A549 treated with ZK216348 at 1 μM for 4 hours (cell line): ENCODE measurements around the gene MN1. TPM values are rescaled to one million over a fixed set of nuclear protein-coding genes. Genes with fewer than 3 reads are reported as not detected.

ENCODE experiments used
- total RNA-seq: library from RNA; stranded (reverse); fragments of 200-300 nt; extraction: Qiagen RNA extraction; gene quantifications from 5 replicates; pipeline ENCODE4 v1.2.3, GENCODE V29; 2022; ENCODE audit warnings: low read depth

MN1 gene
- 2.0 to 4.1 TPM (median 3.0 TPM) in 5 replicates for total RNA-seq

GRCh38 chr22:27801616-27802345 lies at the start of gene MN1:
Gene MN1, minus strand, starts transcription at chr22:27801756. Its CDS starts 1,213 bp downstream, at chr22:27800543.

Other genes with a start within 250 kb of the MN1 start
- 38.1 to 60.3 TPM (median 45.4 TPM) in 5 replicates for gene PITPNB, start 117.5 kb upstream of the MN1 start, total RNA-seq